Neuronal stem cell (in vitro differentiated cells): ENCODE measurements around the gene FAM222B.
"Not testable (repeated sequence)": the region's sequence is repeated elsewhere in the genome, so short reads cannot be mapped to it uniquely, and the experiment has no call there.

Experiments used
- DNase-seq: peaks from one replicate; pipeline ENCODE4 v3.0.0-alpha.2; 2013; ENCODE audit warnings: low spot score
- H2AFZ ChIP-seq: one replicate; pipeline ENCODE4 v1.6.1; 2013; ENCODE audit warnings: mild to moderate bottlenecking, low read length, inconsistent platforms
- H2AK5ac ChIP-seq: 2 replicates; pipeline ENCODE4 v1.6.1; 2013; ENCODE audit warnings: low read depth, mild to moderate bottlenecking, inconsistent platforms, low read length, moderate library complexity, mixed read lengths
- H2BK120ac ChIP-seq: 2 replicates; pipeline ENCODE4 v1.6.1; 2013; ENCODE audit warnings: low read depth, mild to moderate bottlenecking, inconsistent platforms, low read length, moderate library complexity, mixed read lengths
- H2BK12ac ChIP-seq: one replicate; pipeline ENCODE4 v1.6.1; 2013; ENCODE audit warnings: low read length, inconsistent platforms
- H2BK15ac ChIP-seq: 2 replicates; pipeline ENCODE4 v1.6.1; 2013; ENCODE audit warnings: mild to moderate bottlenecking, low read length, inconsistent platforms, mixed read lengths
- H2BK5ac ChIP-seq: one replicate; pipeline ENCODE4 v1.6.1; 2013; ENCODE audit warnings: inconsistent platforms, mild to moderate bottlenecking, low read length, moderate library complexity
- H3K14ac ChIP-seq: one replicate; pipeline ENCODE4 v1.6.1; 2013; ENCODE audit warnings: low read length, inconsistent platforms
- H3K18ac ChIP-seq: 2 replicates; pipeline ENCODE4 v1.6.1; 2013; ENCODE audit warnings: low read length, inconsistent platforms
- H3K23ac ChIP-seq: 2 replicates; pipeline ENCODE4 v1.6.1; 2013; ENCODE audit warnings: low read depth, mild to moderate bottlenecking, mixed read lengths, low read length, inconsistent platforms; ENCODE audit not compliant: poor library complexity
- H3K27ac ChIP-seq: replicated peaks from 3 replicates; pipeline ENCODE4 v1.5.1; 2013; ENCODE audit warnings: low read length, inconsistent platforms
- H3K27me3 ChIP-seq, 3 experiments: 2 replicates each; pipeline ENCODE4 v1.6.1; 2013; ENCODE audit warnings: low read length in 3 of 3, mild to moderate bottlenecking in 2 of 3, inconsistent platforms in 1 of 3, low read depth in 1 of 3, mixed read lengths in 1 of 3, moderate library complexity in 1 of 3; ENCODE audit not compliant: control insufficient read depth in 3 of 3, insufficient read depth in 3 of 3
- H3K36me3 ChIP-seq, 2 donors: replicated peaks in 1 of 2; 2 replicates each; pipeline ENCODE4 v1.6.1; 2013; ENCODE audit warnings: low read length in 2 of 2; ENCODE audit not compliant: control insufficient read depth in 2 of 2, insufficient read depth in 2 of 2
- H3K4ac ChIP-seq: 2 replicates; pipeline ENCODE4 v1.6.1; 2013; ENCODE audit warnings: inconsistent platforms, mild to moderate bottlenecking, low read length, moderate library complexity
- H3K4me1 ChIP-seq, 2 donors: 1 replicate in 1 of 2; 2 replicates in 1 of 2; pipeline ENCODE4 v1.6.1; 2013; ENCODE audit warnings: low read length in 2 of 2, low read depth in 1 of 2; ENCODE audit not compliant: control insufficient read depth in 2 of 2, insufficient read depth in 1 of 2
- H3K4me2 ChIP-seq: one replicate; pipeline ENCODE4 v1.6.1; 2013; ENCODE audit warnings: mild to moderate bottlenecking, low read length, inconsistent platforms; ENCODE audit not compliant: insufficient read depth, poor library complexity, severe bottlenecking
- H3K4me3 ChIP-seq, 2 donors: 2 replicates each; pipeline ENCODE4 v1.5.1; 2013; ENCODE audit warnings: low read length in 2 of 2, mild to moderate bottlenecking in 2 of 2, inconsistent platforms in 1 of 2, moderate library complexity in 1 of 2
- H3K79me1 ChIP-seq: one replicate; pipeline ENCODE4 v1.6.1; 2013; ENCODE audit warnings: low read depth, mild to moderate bottlenecking, inconsistent platforms, low read length, moderate library complexity
- H3K9ac ChIP-seq: one replicate; pipeline ENCODE4 v1.6.1; 2013; ENCODE audit warnings: mild to moderate bottlenecking, low read depth, low read length, inconsistent platforms; ENCODE audit not compliant: poor library complexity
- H3K9me3 ChIP-seq, 2 donors: replicated peaks in 1 of 2; 2 replicates each; pipeline versions ENCODE3 to v1.6.1; 2013; ENCODE audit warnings: low read length in 2 of 2, mild to moderate bottlenecking in 2 of 2, inconsistent platforms in 1 of 2, low read depth in 1 of 2, mixed read lengths in 1 of 2, moderate library complexity in 1 of 2; ENCODE audit not compliant: control insufficient read depth in 2 of 2, insufficient read depth in 1 of 2
- H4K8ac ChIP-seq: one replicate; pipeline ENCODE4 v1.6.1; 2013; ENCODE audit warnings: low read depth, mild to moderate bottlenecking, inconsistent platforms, low read length, moderate library complexity
- H4K91ac ChIP-seq: one replicate; pipeline ENCODE4 v1.6.1; 2013; ENCODE audit warnings: low read length, low read depth, mild to moderate bottlenecking, inconsistent platforms; ENCODE audit not compliant: poor library complexity
- WGBS, 2 donors: extraction: QIAGEN DNeasy Blood & Tissue Kit; methylation state at CpG; one replicate each; pipeline ENCODE4 v1.1.7; 2013; ENCODE audit warnings: missing lambda C conversion rate in 2 of 2, mixed read lengths in 1 of 2; ENCODE audit not compliant: insufficient read length in 2 of 2, insufficient replicate concordance in 1 of 2; ENCODE audit errors: extremely low coverage in 2 of 2; 5-methylcytosine and 5-hydroxymethylcytosine counted together

Gene FAM222B

DNA sequence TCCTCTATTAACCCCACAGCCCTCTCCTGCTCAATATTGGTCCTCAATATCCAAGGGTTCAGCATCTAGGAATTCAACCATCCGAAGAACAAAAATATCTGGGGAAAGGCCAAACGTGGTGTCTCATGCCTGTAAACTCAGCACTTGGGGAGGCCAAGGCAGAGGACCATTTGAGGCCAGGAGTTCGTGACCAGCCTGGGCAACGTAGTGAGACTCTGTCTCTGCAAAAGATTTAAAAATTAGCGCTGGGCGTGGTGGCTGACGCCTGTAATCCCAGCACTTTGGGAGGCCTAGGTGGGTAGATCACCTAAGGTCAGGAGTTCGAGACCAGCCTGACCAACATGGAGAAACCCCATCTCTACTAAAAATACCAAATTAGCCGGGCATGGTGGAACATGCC is 4.1 kb upstream of the FAM222B start:
- peaks cover 2 to 10% of the 10 kb centered on the region in 2 donors for H3K4me1 ChIP-seq
- DNase-seq, H3K4me3 ChIP-seq, H3K18ac ChIP-seq, H2BK15ac ChIP-seq, H2BK12ac ChIP-seq, H3K23ac ChIP-seq, H3K4ac ChIP-seq, H2AFZ ChIP-seq, H2BK120ac ChIP-seq, H3K4me2 ChIP-seq, H3K14ac ChIP-seq, H4K91ac ChIP-seq, H3K27ac ChIP-seq, H2AK5ac ChIP-seq, H2BK5ac ChIP-seq, H3K36me3 ChIP-seq, H3K9ac ChIP-seq, H3K27me3 ChIP-seq, H3K9me3 ChIP-seq, H3K79me1 ChIP-seq, H4K8ac ChIP-seq: not testable (repeated sequence)
- no CpG with 5 or more reads among the region's 9 CpGs for WGBS, 2 donors

DNA sequence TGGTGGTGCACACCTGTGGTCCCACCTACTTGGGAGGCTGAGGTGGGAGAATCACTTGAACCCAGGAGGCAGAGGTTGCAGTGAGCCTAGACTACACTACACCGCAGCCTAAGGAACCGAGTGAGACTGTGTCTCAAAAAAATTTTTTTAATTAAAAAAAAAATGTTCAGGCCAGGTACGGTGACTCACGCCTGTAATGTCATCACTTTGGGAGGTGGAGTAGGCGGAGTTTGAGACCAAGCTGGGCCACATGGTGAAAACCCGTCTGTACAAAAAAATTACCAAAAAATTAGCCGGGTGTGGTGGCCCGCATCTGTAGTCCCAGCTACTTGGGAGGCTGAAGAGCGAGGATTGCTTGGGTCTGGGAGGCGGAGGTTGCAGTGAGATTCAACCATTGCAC is 3.6 kb upstream of the FAM222B start:
- no peak for DNase-seq
- H3K4me3 ChIP-seq = no peak overlapping the region
- no peak overlapping the region for H4K8ac ChIP-seq
- no peak overlapping the region for H3K4ac ChIP-seq
- no peak overlapping the region for H3K18ac ChIP-seq
- no peaks in the 10 kb centered on the region for H3K27me3 ChIP-seq
- H2BK12ac ChIP-seq = no peak overlapping the region
- H3K23ac ChIP-seq = no peak overlapping the region
- no peak overlapping the region for H3K9ac ChIP-seq
- H2AFZ ChIP-seq = no peak overlapping the region
- WGBS, 2 donors = no CpG with 5 or more reads among the region's 10 CpGs
- H3K14ac ChIP-seq = no peak overlapping the region
- H3K4me2 ChIP-seq = no peak overlapping the region
- H3K27ac ChIP-seq = no peak overlapping the region
- no peak overlapping the region for H2BK15ac ChIP-seq
- H4K91ac ChIP-seq = no peak overlapping the region
- H2AK5ac ChIP-seq = no peak overlapping the region
- H3K4me1 ChIP-seq = peaks cover 2 to 11% of the 10 kb centered on the region in 2 donors
- no peak overlapping the region for H2BK5ac ChIP-seq
- H3K9me3 ChIP-seq = no peaks in the 10 kb centered on the region
- no peaks in the 10 kb centered on the region for H3K36me3 ChIP-seq
- H2BK120ac ChIP-seq = no peak overlapping the region
- peaks cover 3% of the 10 kb centered on the region for H3K79me1 ChIP-seq

DNA sequence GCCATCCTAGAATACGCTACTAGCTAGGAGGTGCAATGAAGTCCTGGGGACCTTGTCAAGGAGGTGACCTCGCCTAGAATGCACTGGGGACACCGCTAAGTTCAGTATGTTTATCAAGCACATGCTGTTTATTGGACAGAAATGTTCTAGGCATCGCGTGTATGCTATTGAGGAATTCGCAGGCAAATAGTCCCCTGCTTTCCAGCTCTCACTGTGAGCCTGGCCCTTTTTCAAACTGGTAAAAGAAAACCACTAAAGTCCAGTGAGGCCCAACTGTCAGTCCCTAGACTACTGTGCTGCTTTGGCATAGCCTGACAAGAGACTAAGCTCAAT is 1.2 kb upstream of the FAM222B start:
- H2BK120ac ChIP-seq = no peak overlapping the region

DNA sequence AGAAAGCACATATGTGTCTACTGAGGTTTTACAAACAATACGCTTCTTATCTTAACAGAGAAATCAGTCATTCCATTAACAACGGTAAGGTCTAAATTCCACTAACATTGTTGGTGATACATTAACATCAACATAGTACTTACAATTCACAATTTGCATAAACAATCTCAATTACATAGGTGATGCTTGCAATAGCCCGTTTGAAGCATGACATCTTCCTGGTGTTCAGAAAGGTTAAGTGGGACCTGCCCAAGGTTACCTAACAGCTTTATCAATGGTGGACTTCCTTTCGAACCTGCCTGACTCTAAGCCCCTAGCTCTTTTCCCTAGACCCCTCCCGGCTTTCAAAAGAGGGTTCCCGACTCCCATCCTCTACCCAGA is 699 bp downstream of the FAM222B start:
- DNase-seq = no peak
- peak overlapping the region; percentile 25 for H3K14ac ChIP-seq
- H3K27ac ChIP-seq = peak overlapping the region; percentile 43
- H2BK5ac ChIP-seq = peak overlapping the region; percentile 91
- no peaks in the 10 kb centered on the region for H3K9me3 ChIP-seq
- H2AFZ ChIP-seq = peak overlapping the region; percentile 97
- no peak overlapping the region for H3K23ac ChIP-seq
- H4K8ac ChIP-seq = no peak overlapping the region
- no peak overlapping the region for H2BK12ac ChIP-seq
- H2BK15ac ChIP-seq = no peak overlapping the region
- H3K4me1 ChIP-seq = peaks cover 2 to 9% of the 10 kb centered on the region in 2 donors
- WGBS, 2 donors = no CpG with 5 or more reads among the region's 6 CpGs
- no peak overlapping the region for H4K91ac ChIP-seq
- peak overlapping the region; percentile 96 for H3K9ac ChIP-seq
- no peaks in the 10 kb centered on the region for H3K27me3 ChIP-seq
- no peak overlapping the region for H2BK120ac ChIP-seq
- H3K4me3 ChIP-seq = peak overlapping the region; percentile 68 to 91
- peaks cover 3% of the 10 kb centered on the region for H3K79me1 ChIP-seq
- H3K36me3 ChIP-seq = peaks cover 0 to 7% of the 10 kb centered on the region in 2 donors
- no peak overlapping the region for H3K18ac ChIP-seq
- H3K4ac ChIP-seq = no peak overlapping the region
- H2AK5ac ChIP-seq = no peak overlapping the region
- peak overlapping the region; percentile 60 for H3K4me2 ChIP-seq

More for the DNA sequence above, 1.2 kb upstream of the FAM222B start:
- Histone ChIP-seq H3K14ac (no peak overlapping the region), H2AK5ac (no peak overlapping the region), H2BK15ac (no peak overlapping the region), H3K36me3 (peaks cover 0 to 5% of the 10 kb centered on the region in 2 donors), H2BK5ac (no peak overlapping the region), H3K4ac (no peak overlapping the region), H3K9ac (no peak overlapping the region), H3K23ac (no peak overlapping the region), H3K4me2 (no peak overlapping the region), H3K27ac (no peak overlapping the region), H2BK12ac (no peak overlapping the region), H3K9me3 (no peaks in the 10 kb centered on the region), H3K79me1 (peaks cover 3% of the 10 kb centered on the region), H3K4me3 (no peak overlapping the region), H3K27me3 (no peaks in the 10 kb centered on the region), H4K8ac (no peak overlapping the region), H2AFZ (no peak overlapping the region), H3K4me1 (peaks cover 2 to 9% of the 10 kb centered on the region in 2 donors), H3K18ac (no peak overlapping the region), H4K91ac (no peak overlapping the region)
- DNase-seq = no peak
- no CpG with 5 or more reads among the region's 6 CpGs for WGBS, 2 donors
